GM18511 (cell line): ENCODE measurements around the gene GALNT9.

Experiments
- ATAC-seq: cut with Tn5 transposase; IDR thresholded peaks from one replicate; pipeline ENCODE4 v1.9.1; 2021; ENCODE audit warnings: mild to moderate bottlenecking, moderate library complexity; ENCODE audit not compliant: unreplicated experiment

Gene GALNT9

DNA sequence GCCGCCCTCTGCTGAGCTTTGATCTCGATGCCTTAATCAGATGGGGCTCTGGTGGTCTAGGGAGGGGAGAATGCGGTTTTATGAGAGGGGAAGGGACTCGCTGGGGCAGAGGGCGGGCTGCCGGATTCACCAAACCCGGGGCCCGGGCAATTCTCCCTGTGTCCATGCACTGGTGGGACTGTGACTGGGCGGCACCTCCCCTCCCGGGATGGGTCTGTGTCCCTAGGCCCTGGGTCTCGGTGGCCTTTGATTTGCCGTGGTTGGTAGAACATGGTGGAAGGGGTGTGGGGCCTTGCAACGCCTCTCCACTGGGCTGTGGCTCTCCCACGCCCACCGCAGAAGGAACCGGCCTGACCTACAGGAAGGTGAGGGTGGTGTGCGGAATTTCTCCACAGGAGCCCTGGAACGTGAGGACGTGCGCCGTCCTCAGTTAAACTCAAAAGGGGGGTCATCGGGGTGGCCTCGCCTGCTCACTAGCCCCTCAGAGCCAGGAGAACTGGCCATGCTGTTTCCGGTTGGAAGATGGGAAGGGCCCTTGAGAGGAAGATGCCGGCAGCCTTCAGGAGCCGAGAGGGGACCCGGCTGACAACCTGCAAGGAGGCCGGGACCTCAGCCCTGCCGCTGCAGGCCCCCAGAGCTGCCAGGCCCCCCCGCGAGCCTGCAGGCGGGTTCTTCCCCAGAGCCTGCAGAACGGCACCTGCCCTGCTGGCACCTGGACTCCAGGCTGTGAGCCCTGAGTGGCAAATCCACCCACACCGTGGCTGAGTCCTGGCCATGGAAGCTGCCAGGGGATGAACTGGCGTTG is 141.5 kb downstream of the GALNT9 start:
- no peak for ATAC-seq

DNA sequence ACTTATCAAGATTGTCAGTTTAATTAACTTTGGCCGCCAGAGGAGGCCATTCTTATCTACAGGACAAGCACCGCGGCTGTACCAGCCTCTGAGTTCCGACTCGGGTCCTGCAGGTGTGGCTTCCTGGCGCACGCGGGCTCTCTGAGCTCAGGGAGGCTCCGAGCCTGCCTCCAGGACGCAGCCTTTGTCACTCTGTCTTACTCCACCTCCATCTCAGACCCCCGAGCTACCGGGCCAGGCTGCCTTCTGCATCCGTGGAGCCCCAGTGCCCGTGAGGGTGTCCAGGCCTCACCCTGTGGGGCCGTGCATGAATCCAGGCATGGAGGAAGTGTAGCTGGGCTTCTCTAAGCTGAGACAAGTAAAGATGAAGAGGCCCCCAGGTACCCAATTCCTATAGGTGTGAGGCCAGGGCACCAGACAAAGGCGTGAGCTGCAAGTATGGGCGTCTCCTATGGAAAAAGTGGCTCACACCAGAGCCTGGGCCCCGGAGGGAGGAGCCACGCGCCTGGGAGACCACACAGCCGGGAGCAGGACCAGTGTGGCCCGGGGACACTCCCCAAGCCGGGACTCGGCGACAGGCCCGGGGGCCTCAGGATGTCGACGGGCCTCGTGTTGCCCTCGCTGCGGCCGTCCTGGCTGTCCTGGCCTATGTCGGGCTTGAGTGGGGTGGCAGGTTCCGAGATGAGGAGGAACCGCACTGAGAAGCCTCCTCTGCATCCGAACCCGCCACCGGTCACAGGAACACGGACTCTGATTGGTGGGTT is 142.3 kb downstream of the GALNT9 start:
- no peak for ATAC-seq

DNA sequence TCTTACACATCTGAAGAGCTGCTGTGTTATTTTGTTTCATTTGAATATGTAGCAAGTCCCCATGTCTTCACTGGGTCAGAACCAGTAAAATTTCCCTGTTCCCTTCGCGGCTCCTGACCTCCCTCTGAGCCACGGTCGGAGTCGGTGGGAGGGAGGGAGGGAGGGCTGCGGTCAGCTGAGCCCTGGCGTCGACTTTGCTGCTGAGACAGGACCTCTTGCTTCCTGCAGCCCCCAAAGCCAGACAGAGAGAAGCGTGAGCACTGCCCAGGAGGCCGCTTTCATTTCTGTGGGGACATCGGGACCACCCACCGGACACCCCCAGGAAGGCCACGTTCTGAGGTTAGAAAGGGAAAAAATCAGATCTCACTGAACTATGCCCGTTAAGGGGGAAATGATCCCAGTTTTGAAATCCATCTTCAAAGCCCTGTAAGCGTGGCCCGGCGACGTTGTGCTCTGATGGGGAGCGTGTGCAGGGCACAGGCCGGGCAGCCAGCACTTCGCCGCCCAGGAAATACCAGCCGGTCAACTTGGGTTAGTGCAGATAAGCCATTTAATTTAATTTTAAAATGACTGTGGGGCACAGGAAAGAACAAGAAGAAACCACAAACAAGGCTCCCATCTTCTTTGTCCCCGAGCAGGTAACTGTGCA is 143.1 kb downstream of the GALNT9 start:
- no peak for ATAC-seq

DNA sequence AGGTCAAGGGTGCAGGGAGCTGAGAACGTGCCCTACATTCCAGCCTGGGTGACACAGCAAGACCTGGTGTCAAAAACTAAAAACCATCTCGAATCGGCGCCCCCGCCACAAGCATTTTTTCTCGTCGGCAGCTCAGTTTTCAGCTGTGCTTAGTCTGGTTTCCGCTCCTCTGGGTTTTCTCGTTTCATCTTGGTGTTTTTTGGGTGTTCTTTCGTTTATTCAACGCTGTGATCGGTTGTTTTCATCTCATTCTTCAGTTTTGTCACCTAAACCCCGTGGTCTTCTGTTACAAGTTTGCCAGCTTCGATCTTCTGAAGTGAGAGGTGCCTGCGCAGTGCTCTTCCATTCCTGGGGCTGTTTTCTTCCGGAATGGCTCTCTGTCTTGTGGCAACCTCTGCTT is 143.7 kb downstream of the GALNT9 start:
- ATAC-seq, result no peak

GRCh38 chr12:132182711-132183365 is 146.6 kb downstream of the GALNT9 start:
- ATAC-seq, result no peak

GRCh38 chr12:132182206-132182710 is 147.1 kb downstream of the GALNT9 start:
- no peak for ATAC-seq

DNA sequence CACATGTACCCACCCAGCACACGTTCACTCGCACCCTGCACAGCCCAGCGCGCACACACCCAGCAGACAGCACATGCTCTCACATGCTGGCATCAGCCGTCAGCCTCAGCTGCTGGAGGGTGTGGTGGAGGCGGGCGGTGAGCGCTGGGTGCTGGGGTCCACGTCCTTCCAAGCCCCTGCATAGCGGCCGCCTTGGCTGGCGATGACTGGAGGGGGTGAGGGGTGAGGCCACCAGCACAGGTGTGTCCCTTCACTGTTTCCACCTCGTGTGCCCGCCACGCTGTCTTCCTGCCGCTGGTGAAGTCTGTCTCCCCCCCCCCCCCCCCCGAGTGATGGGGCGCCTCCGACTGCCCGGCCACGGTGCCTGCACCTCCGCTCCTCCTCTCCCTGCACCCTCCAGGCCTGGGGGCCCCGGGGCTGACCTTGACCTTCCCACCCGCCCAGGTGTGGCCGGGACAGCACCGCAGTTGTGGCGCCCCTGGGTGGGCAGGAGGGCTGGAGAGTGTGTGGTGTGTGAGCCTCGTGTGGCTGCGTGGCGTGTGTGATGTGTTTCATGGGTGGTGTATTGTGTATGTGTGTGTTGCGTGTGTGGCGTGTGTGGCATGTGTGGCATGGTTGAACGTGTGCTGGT is 147.7 kb downstream of the GALNT9 start:
- no peak for ATAC-seq

DNA sequence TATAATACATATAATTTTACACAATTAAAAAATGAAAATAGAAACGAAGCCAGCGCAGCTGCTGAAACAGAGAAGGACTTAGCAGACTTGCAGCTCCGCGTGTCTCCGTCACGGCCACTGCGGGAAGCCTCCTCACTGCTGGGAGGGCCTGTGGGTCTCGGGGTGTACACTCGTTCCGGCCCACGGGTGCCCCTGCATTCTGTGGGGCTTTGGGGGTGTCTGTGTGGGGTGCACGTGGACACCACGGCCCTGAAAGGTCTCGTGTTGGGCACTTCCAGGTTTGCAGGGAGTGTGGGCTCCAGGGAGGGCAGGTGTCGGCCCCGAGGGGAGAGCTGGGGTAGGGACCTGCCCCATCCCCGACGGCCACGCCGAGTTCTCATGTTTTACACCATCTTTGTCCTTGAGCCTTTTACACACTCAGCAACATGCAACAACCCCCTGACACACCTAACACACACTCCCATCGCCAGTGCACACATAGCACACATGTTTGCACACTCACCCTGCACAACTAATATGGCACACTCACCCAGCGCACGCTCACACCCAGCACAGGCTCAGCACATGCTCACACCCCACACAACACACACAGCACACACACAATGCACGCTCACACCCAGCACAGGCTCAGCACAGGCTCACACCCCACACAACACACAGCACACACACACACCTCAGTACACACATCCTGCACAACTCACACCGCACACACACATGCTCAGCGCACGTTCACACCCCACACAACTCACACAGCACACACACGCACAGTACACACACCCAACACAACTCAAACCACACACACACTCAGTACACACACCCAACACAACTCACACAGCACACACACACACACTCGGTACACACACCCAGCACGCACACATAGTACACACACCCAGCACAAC is 148.5 kb downstream of the GALNT9 start:
- ATAC-seq, result no peak

GRCh38 chr12:132179431-132180362 is 149.7 kb downstream of the GALNT9 start:
- no peak for ATAC-seq

DNA sequence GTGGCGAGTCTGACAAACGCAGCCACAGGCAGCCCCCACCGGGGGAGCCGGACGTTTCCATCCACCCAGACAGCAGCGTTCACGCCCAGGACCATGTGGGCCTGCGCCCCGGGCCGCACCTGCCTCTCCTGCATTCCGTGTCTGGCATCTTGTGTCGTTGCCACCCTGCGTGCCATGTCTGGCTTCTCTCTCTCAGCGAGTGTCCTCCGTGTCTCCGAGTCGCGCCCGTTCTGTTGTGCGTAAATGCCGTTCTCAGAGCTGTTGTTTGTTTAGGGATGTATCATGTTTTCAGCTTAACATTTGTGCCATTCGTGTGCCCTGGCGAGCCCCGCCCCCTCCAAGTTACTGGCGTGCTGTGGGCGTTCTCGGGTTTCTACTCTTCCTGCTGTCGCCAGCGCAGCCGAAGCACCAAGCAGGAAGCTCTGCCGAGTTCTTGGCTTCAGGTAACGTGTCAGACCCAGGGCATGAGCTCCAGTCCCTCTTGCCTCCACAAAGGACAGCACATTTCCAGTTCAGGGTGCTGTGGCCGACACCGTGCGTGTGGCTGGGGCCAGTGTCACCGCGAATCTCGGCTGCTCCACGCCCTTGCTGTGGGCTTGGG is 150.5 kb downstream of the GALNT9 start:
- no peak for ATAC-seq

DNA sequence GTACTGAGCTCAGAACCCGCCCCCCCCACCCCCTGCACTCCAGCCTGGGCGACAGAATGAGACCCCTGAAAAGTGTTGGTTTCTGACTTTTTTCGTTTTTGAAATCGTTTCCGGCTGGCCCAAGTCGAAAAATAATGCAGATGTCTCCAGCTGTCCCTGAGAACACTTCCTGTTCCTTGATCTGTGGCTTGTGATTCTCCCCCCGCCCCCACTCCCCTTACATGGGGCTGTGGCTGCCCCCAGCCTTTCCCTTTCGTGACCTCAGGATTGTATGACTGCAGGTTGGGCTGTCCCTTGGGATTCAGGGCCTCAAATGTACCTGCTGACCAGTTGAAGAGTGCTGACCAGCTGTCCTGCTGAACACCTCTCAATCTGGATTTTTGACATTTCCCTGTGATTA is 151.1 kb downstream of the GALNT9 start:
- no peak for ATAC-seq

GRCh38 chr12:132176920-132177551 is 152.4 kb downstream of the GALNT9 start:
- ATAC-seq, result no peak

GRCh38 chr12:132176385-132176919 is 152.9 kb downstream of the GALNT9 start:
- ATAC-seq, result no peak

- ATAC-seq, result no peak
Observed at GRCh38 chr12:132175496-132176384, 153.6 kb downstream of the GALNT9 start.

GRCh38 chr12:132174839-132175490 is 154.4 kb downstream of the GALNT9 start:
- ATAC-seq, result no peak
